HL-60 (cell line): ENCODE data around the gene CNTN5.

ENCODE experiments used
- DNase-seq, 2 experiments: peaks; one replicate each; pipeline ENCODE4 v3.0.0-alpha.2; 2010 to 2020; ENCODE audit warnings: low read depth in 1 of 2, low spot score in 1 of 2
- H3K27ac ChIP-seq: fragments of 250-450 bp; sonication (Bioruptor Pico); replicated peaks from 2 replicates; pipeline ENCODE4 v1.5.1; 2020; ENCODE audit warnings: mild to moderate bottlenecking, moderate library complexity
- H3K27me3 ChIP-seq: fragments of 250-450 bp; sonication (Bioruptor Pico); 2 replicates; pipeline ENCODE4 v1.5.1; 2021; ENCODE audit warnings: mild to moderate bottlenecking, moderate library complexity; ENCODE audit not compliant: insufficient read depth, poor library complexity, severe bottlenecking
- H3K4me3 ChIP-seq: replicated peaks from 2 replicates; pipeline ENCODE4 v1.5.1; 2011; ENCODE audit warnings: mild to moderate bottlenecking, control low read depth, low read length; ENCODE audit not compliant: insufficient read depth
- CTCF ChIP-seq: IDR thresholded peaks from one replicate; pipeline ENCODE4 v1.5.1; 2011; ENCODE audit warnings: low read length, control low read depth, inconsistent platforms; ENCODE audit not compliant: insufficient read depth
- GABPA ChIP-seq: IDR thresholded peaks from 2 replicates; pipeline ENCODE4 v1.6.1; 2012; ENCODE audit warnings: low read depth
- POLR2AphosphoS5 ChIP-seq: IDR thresholded peaks from 2 replicates; pipeline ENCODE4 v1.6.1; 2012; ENCODE audit warnings: low read depth
- REST ChIP-seq: IDR thresholded peaks from 2 replicates; pipeline ENCODE4 v1.6.1; 2012; ENCODE audit warnings: low read depth; ENCODE audit not compliant: insufficient replicate concordance
- SPI1 ChIP-seq: IDR thresholded peaks from 2 replicates; pipeline ENCODE4 v1.6.1; 2012; ENCODE audit warnings: low read depth, mild to moderate bottlenecking, borderline replicate concordance

The CNTN5 gene

GRCh38 chr11:100177651-100178050 lies 1156.9 kb downstream of the CNTN5 start:
- H3K27ac ChIP-seq, result no peak overlapping the region
- no peak overlapping the region for H3K4me3 ChIP-seq
- DNase-seq, result no peak
- TF ChIP-seq REST, result no peak
- TF ChIP-seq POLR2AphosphoS5, result no peak
- TF ChIP-seq GABPA, result no peak
- TF ChIP-seq CTCF, result no peak
- no peak for TF ChIP-seq SPI1
- no peaks in the 10 kb centered on the region for H3K27me3 ChIP-seq

- Histone ChIP-seq H3K4me3 (no peak overlapping the region), H3K27ac (no peak overlapping the region), H3K27me3 (no peaks in the 10 kb centered on the region)
- TF ChIP-seq SPI1, result no peak
- TF ChIP-seq GABPA, result no peak
- no peak for TF ChIP-seq CTCF
- TF ChIP-seq POLR2AphosphoS5, result no peak
- no peak for TF ChIP-seq REST
- DNase-seq, result no peak
Observed at GRCh38 chr11:100182350-100182749, 1161.6 kb downstream of the CNTN5 start.

- no peak for TF ChIP-seq CTCF
- no peak for TF ChIP-seq REST
- TF ChIP-seq GABPA, result no peak
- no peak for TF ChIP-seq SPI1
- no peak for DNase-seq
- no peak overlapping the region for H3K27ac ChIP-seq
- H3K4me3 ChIP-seq, result no peak overlapping the region
- no peaks in the 10 kb centered on the region for H3K27me3 ChIP-seq
Observed at GRCh38 chr11:100182927-100183326, 1162.2 kb downstream of the CNTN5 start.
